ENCODE data around the gene TNIK. TPM values are rescaled to one million over a fixed set of nuclear protein-coding genes. Genes with fewer than 3 reads are reported as not detected.

The TNIK gene
- total RNA-seq, 2 experiments from 2014 or later: 32.1 to 39.2 TPM

- ChIA-PET POLR2A (no interaction called here), CTCF (interaction anchor here (1.4 kb wide), 1 partner anchor 150 kb away, joined by 5 read pairs; no protein-coding TSS in a partner anchor)
- no peak for ATAC-seq
- Mint-ChIP-seq H3K27me3 (ENCODE audit: low read depth) (no peaks in the 10 kb centered on the region), H3K27ac (no peak overlapping the region), H3K36me3 (ENCODE audit: low read depth) (peaks cover 4% of the 10 kb centered on the region), H3K4me3 (no peak overlapping the region), H3K9me3 (ENCODE audit: insufficient read depth) (no peaks in the 10 kb centered on the region), H3K4me1 (ENCODE audit: low read depth) (no peaks in the 10 kb centered on the region)
- DNase-seq: no peak
These were observed 44.1 kb downstream of the TNIK start for GRCh38 chr3:171416061-171416460.

- peaks cover 3% of the 10 kb centered on the region for H3K36me3 Mint-ChIP-seq (ENCODE audit: low read depth)
- DNase-seq (no peak), ATAC-seq (no peak)
- H3K27me3 Mint-ChIP-seq (ENCODE audit: low read depth): no peaks in the 10 kb centered on the region
- CTCF ChIA-PET: no interaction called here
- no peaks in the 10 kb centered on the region for H3K9me3 Mint-ChIP-seq (ENCODE audit: insufficient read depth)
- H3K4me1 Mint-ChIP-seq (ENCODE audit: low read depth): no peaks in the 10 kb centered on the region
- no peak overlapping the region for H3K27ac Mint-ChIP-seq
- no peak overlapping the region for H3K4me3 Mint-ChIP-seq
- POLR2A ChIA-PET: no interaction called here
These were observed 45.1 kb downstream of the TNIK start for GRCh38 chr3:171415070-171415469.

GRCh38 chr3:171412473-171412872, 47.7 kb downstream of the TNIK start:
- H3K4me3 Mint-ChIP-seq: no peak overlapping the region
- ChIA-PET POLR2A (no interaction called here), CTCF (interaction anchor here (1.4 kb wide), 1 partner anchor 290 kb away, joined by 3 read pairs; no protein-coding TSS in a partner anchor)

GRCh38 chr3:171412054-171412453, 48.2 kb downstream of the TNIK start:
- H3K4me3 Mint-ChIP-seq: no peak overlapping the region
- no peaks in the 10 kb centered on the region for H3K36me3 Mint-ChIP-seq (ENCODE audit: low read depth)
- no peak overlapping the region for H3K27ac Mint-ChIP-seq
- no peak for DNase-seq
- ChIA-PET POLR2A (no interaction called here), CTCF (interaction anchor here (1.3 to 1.4 kb wide), 2 partner anchors 65 to 289 kb away, joined by 3 read pairs; no protein-coding TSS in a partner anchor)
- H3K27me3 Mint-ChIP-seq (ENCODE audit: low read depth): no peaks in the 10 kb centered on the region
- no peaks in the 10 kb centered on the region for H3K9me3 Mint-ChIP-seq (ENCODE audit: insufficient read depth)
- ATAC-seq: no peak
- no peaks in the 10 kb centered on the region for H3K4me1 Mint-ChIP-seq (ENCODE audit: low read depth)

More at GRCh38 chr3:171412473-171412872, 47.7 kb downstream of the TNIK start:
- ATAC-seq (no peak), DNase-seq (no peak)
- H3K27ac Mint-ChIP-seq: no peak overlapping the region
- no peaks in the 10 kb centered on the region for H3K4me1 Mint-ChIP-seq (ENCODE audit: low read depth)
- no peaks in the 10 kb centered on the region for H3K36me3 Mint-ChIP-seq (ENCODE audit: low read depth)
- no peaks in the 10 kb centered on the region for H3K27me3 Mint-ChIP-seq (ENCODE audit: low read depth)
- H3K9me3 Mint-ChIP-seq (ENCODE audit: insufficient read depth): no peaks in the 10 kb centered on the region

- POLR2A ChIA-PET: no interaction called here
- no peaks in the 10 kb centered on the region for H3K27me3 Mint-ChIP-seq (ENCODE audit: low read depth)
- CTCF ChIA-PET: no interaction called here
These were observed 50.0 kb downstream of the TNIK start for GRCh38 chr3:171410186-171410585.

GRCh38 chr3:171407759-171408158, 52.4 kb downstream of the TNIK start:
- no peak overlapping the region for H3K4me3 Mint-ChIP-seq
- H3K27me3 Mint-ChIP-seq (ENCODE audit: low read depth): no peaks in the 10 kb centered on the region
- H3K4me1 Mint-ChIP-seq (ENCODE audit: low read depth): no peaks in the 10 kb centered on the region
- POLR2A ChIA-PET: no interaction called here
- CTCF ChIA-PET: interaction anchor here (0.9 kb wide), 1 partner anchor 67 kb away, joined by 3 read pairs; no protein-coding TSS in a partner anchor
- H3K36me3 Mint-ChIP-seq (ENCODE audit: low read depth): peaks cover 10% of the 10 kb centered on the region
- DNase-seq (no peak), ATAC-seq (no peak)
- H3K27ac Mint-ChIP-seq: no peak overlapping the region
- peaks cover 6% of the 10 kb centered on the region for H3K9me3 Mint-ChIP-seq (ENCODE audit: insufficient read depth)

More at GRCh38 chr3:171410186-171410585, 50.0 kb downstream of the TNIK start:
- DNase-seq (no peak), ATAC-seq (no peak)
- no peak overlapping the region for H3K4me3 Mint-ChIP-seq
- no peaks in the 10 kb centered on the region for H3K9me3 Mint-ChIP-seq (ENCODE audit: insufficient read depth)
- no peak overlapping the region for H3K27ac Mint-ChIP-seq
- no peaks in the 10 kb centered on the region for H3K4me1 Mint-ChIP-seq (ENCODE audit: low read depth)
- H3K36me3 Mint-ChIP-seq (ENCODE audit: low read depth): peaks cover 4% of the 10 kb centered on the region

- ATAC-seq (no peak), DNase-seq (no peak)
- no peaks in the 10 kb centered on the region for H3K27me3 Mint-ChIP-seq (ENCODE audit: low read depth)
- POLR2A ChIA-PET: no interaction called here
- no peak overlapping the region for H3K4me3 Mint-ChIP-seq
- H3K9me3 Mint-ChIP-seq (ENCODE audit: insufficient read depth): peaks cover 6% of the 10 kb centered on the region
- no peaks in the 10 kb centered on the region for H3K4me1 Mint-ChIP-seq (ENCODE audit: low read depth)
- H3K27ac Mint-ChIP-seq: no peak overlapping the region
- H3K36me3 Mint-ChIP-seq (ENCODE audit: low read depth): peaks cover 15% of the 10 kb centered on the region
- CTCF ChIA-PET: no interaction called here
These were observed 55.7 kb downstream of the TNIK start for GRCh38 chr3:171404376-171404967.

- ATAC-seq (no peak), DNase-seq (no peak)
- ChIA-PET POLR2A (no interaction called here), CTCF (no interaction called here)
- no peak overlapping the region for H3K4me3 Mint-ChIP-seq
- no peaks in the 10 kb centered on the region for H3K4me1 Mint-ChIP-seq (ENCODE audit: low read depth)
- H3K9me3 Mint-ChIP-seq (ENCODE audit: insufficient read depth): peaks cover 6% of the 10 kb centered on the region
- H3K27ac Mint-ChIP-seq: no peak overlapping the region
- no peaks in the 10 kb centered on the region for H3K27me3 Mint-ChIP-seq (ENCODE audit: low read depth)
- peaks cover 15% of the 10 kb centered on the region for H3K36me3 Mint-ChIP-seq (ENCODE audit: low read depth)
These were observed 57.9 kb downstream of the TNIK start for GRCh38 chr3:171402281-171402680.

- H3K4me1 Mint-ChIP-seq (ENCODE audit: low read depth): no peaks in the 10 kb centered on the region
- ChIA-PET POLR2A (interaction anchor here (0.6 kb wide), 1 partner anchor 21 kb away, joined by 3 read pairs; no protein-coding TSS in a partner anchor), CTCF (no interaction called here)
- H3K9me3 Mint-ChIP-seq (ENCODE audit: insufficient read depth): peaks cover 6% of the 10 kb centered on the region
- no peak overlapping the region for H3K27ac Mint-ChIP-seq
- ATAC-seq (no peak), DNase-seq (no peak)
- H3K36me3 Mint-ChIP-seq (ENCODE audit: low read depth): peaks cover 11% of the 10 kb centered on the region
- no peak overlapping the region for H3K4me3 Mint-ChIP-seq
- H3K27me3 Mint-ChIP-seq (ENCODE audit: low read depth): no peaks in the 10 kb centered on the region
These were observed 58.8 kb downstream of the TNIK start for GRCh38 chr3:171401432-171401831.

GRCh38 chr3:171399842-171400241, 60.4 kb downstream of the TNIK start:
- no peak for ATAC-seq
- no peaks in the 10 kb centered on the region for H3K4me1 Mint-ChIP-seq (ENCODE audit: low read depth)
- peaks cover 12% of the 10 kb centered on the region for H3K36me3 Mint-ChIP-seq (ENCODE audit: low read depth)
- H3K27me3 Mint-ChIP-seq (ENCODE audit: low read depth): no peaks in the 10 kb centered on the region
- no peak for DNase-seq
- CTCF ChIA-PET: no interaction called here
- no peak overlapping the region for H3K27ac Mint-ChIP-seq
- peaks cover 6% of the 10 kb centered on the region for H3K9me3 Mint-ChIP-seq (ENCODE audit: insufficient read depth)
- H3K4me3 Mint-ChIP-seq: no peak overlapping the region
- POLR2A ChIA-PET: no interaction called here

GRCh38 chr3:171398343-171398742, 61.9 kb downstream of the TNIK start:
- no peaks in the 10 kb centered on the region for H3K9me3 Mint-ChIP-seq (ENCODE audit: insufficient read depth)
- no peaks in the 10 kb centered on the region for H3K27me3 Mint-ChIP-seq (ENCODE audit: low read depth)
- peaks cover 12% of the 10 kb centered on the region for H3K36me3 Mint-ChIP-seq (ENCODE audit: low read depth)
- DNase-seq: no peak
- no peak overlapping the region for H3K4me3 Mint-ChIP-seq
- no peaks in the 10 kb centered on the region for H3K4me1 Mint-ChIP-seq (ENCODE audit: low read depth)
- no peak for ATAC-seq
- ChIA-PET POLR2A (no interaction called here), CTCF (no interaction called here)
- no peak overlapping the region for H3K27ac Mint-ChIP-seq

GRCh38 chr3:171397089-171397488, 63.1 kb downstream of the TNIK start:
- H3K27ac Mint-ChIP-seq: no peak overlapping the region
- peaks cover 8% of the 10 kb centered on the region for H3K36me3 Mint-ChIP-seq (ENCODE audit: low read depth)
- POLR2A ChIA-PET: no interaction called here
- ATAC-seq (no peak), DNase-seq (no peak)
- CTCF ChIA-PET: interaction anchor here (0.7 kb wide), 1 partner anchor 82 kb away, joined by 3 read pairs; no protein-coding TSS in a partner anchor
- H3K9me3 Mint-ChIP-seq (ENCODE audit: insufficient read depth): peaks cover 1% of the 10 kb centered on the region
- H3K4me3 Mint-ChIP-seq: no peak overlapping the region
- no peaks in the 10 kb centered on the region for H3K4me1 Mint-ChIP-seq (ENCODE audit: low read depth)
- no peaks in the 10 kb centered on the region for H3K27me3 Mint-ChIP-seq (ENCODE audit: low read depth)

- Mint-ChIP-seq H3K4me1 (ENCODE audit: low read depth) (no peaks in the 10 kb centered on the region), H3K9me3 (ENCODE audit: insufficient read depth) (peaks cover 11% of the 10 kb centered on the region), H3K27ac (no peak overlapping the region), H3K27me3 (ENCODE audit: low read depth) (no peaks in the 10 kb centered on the region), H3K4me3 (no peak overlapping the region), H3K36me3 (ENCODE audit: low read depth) (peaks cover 17% of the 10 kb centered on the region)
- ChIA-PET POLR2A (no interaction called here), CTCF (no interaction called here)
- DNase-seq (no peak), ATAC-seq (no peak)
These were observed 64.2 kb downstream of the TNIK start for GRCh38 chr3:171396048-171396447.
